ENCODE measurements around the gene METTL5. TPM values are rescaled to one million over a fixed set of nuclear protein-coding genes. Genes with fewer than 3 reads are reported as not detected.

Gene METTL5
- total and polyA plus RNA-seq, 9 of the 15 experiments (the other 6 are each of a cell fraction or from before 2014, with no cell fraction given): 149 to 471 (median 224) TPM

DNA sequence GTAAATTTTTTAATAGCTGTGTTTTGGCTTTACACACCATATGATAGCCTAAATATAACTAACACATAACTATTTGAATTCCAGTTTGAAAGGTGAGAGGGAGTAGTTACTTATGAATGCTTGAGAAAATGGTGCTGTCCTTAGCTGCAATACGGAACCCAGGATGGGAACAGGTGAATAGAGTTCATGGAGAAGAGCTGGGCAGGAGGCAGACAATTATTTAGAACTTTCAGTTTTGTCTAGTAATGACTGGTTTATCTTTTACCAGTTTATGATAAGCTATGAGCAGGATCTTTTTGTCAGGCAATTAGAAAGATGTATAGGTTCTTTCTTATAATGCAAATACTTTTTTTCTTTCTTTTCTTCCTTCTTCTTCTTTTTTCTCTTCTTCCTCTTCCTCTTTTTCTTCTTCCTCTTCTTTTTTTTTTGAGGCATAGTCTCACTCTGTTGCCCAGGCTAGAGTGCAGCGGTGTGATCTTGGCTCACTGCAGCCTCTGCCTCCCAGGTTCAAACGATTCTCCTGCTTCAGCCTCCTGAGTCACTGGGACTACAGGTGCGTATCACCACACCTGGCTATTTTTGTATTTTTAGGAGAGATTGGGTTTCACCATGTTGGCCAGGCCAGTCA is 28.4 kb upstream of the METTL5 start:
- Histone ChIP-seq H3K79me2 (ENCODE audit: control insufficient read depth, insufficient read depth, low read length) (peaks cover 75% of the 10 kb centered on the region), H3K4me1 (replicated peaks in 1 of 2; ENCODE audit: control insufficient read depth in 2 of 2, insufficient read depth in 2 of 2, low read length in 2 of 2) (peaks cover 8 to 10% of the 10 kb centered on the region in 2 experiments; a peak in 3 of 5 replicates), H3K27me3 (ENCODE audit: control insufficient read depth in 2 of 2, insufficient read depth in 2 of 2, low read length in 2 of 2) (no peaks in the 10 kb centered on the region), H3K36me3 (ENCODE audit: control insufficient read depth, insufficient read depth, low read length) (peaks cover 12% of the 10 kb centered on the region; the same call in 1 of the 3 replicates), H4K20me1 (replicated peaks; ENCODE audit: control insufficient read depth, insufficient read depth, low read length) (no peaks in the 10 kb centered on the region), H3K4me2 (ENCODE audit: insufficient read depth, low read length) (peak overlapping the region; percentile 54; the same call in 1 of the 2 replicates), H2AFZ (ENCODE audit: low read depth, low read length) (no peak overlapping the region), H3K9me3 (replicated peaks; ENCODE audit: control insufficient read depth, insufficient read depth, low read depth, low read length) (no peaks in the 10 kb centered on the region), H3K9me1 (ENCODE audit: control insufficient read depth, insufficient read depth, low read length) (no peaks in the 10 kb centered on the region), H3K9ac (ENCODE audit: insufficient read depth in 1 of 2, low read depth in 2 of 2, low read length in 2 of 2) (0 out of 4 replicates have a peak overlapping the region, but pooled peaks of 1 of the 2 experiments have one; percentile 18), H3K4me3 (no peak overlapping the region), H3K27ac (ENCODE audit: extremely low read depth, low read depth, low read length) (peak overlapping the region; percentile 53; the same call in 2 of the 3 replicates)
- DNase-seq (ENCODE audit: extremely low read depth in 1 of 4, low spot score in 3 of 4) (no peak), ATAC-seq (peak; percentile 43), FAIRE-seq (peak; percentile 61)
- ChIA-PET POLR2A (interaction anchor here (0.6 to 3.2 kb wide), 12 partner anchors 9 to 374 kb away, joined by 3 to 17 read pairs (median 5); partner anchors contain the start of gene BBS5), CTCF (ENCODE audit: low intra/inter-chr PET ratio) (no interaction called here)
- in situ Hi-C loops (cut with MboI): no loop called here
- WGBS (ENCODE audit: insufficient coverage, low coverage, missing lambda C conversion rate): 47% methylated on average over 4 of the region's 4 CpGs
- BruUV-seq (replicated peaks): no TSS peak
- intact Hi-C loops (cut with micrococcal nuclease): no loop called here
- TF ChIP-seq, protein P1, sequence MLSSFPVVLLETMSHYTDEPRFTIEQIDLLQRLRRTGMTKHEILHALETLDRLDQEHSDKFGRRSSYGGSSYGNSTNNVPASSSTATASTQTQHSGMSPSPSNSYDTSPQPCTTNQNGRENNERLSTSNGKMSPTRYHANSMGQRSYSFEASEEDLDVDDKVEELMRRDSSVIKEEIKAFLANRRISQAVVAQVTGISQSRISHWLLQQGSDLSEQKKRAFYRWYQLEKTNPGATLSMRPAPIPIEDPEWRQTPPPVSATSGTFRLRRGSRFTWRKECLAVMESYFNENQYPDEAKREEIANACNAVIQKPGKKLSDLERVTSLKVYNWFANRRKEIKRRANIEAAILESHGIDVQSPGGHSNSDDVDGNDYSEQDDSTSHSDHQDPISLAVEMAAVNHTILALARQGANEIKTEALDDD (IDR thresholded peaks at IDR 0.05): peak; percentile 92
- TF ChIP-seq, protein P2, sequence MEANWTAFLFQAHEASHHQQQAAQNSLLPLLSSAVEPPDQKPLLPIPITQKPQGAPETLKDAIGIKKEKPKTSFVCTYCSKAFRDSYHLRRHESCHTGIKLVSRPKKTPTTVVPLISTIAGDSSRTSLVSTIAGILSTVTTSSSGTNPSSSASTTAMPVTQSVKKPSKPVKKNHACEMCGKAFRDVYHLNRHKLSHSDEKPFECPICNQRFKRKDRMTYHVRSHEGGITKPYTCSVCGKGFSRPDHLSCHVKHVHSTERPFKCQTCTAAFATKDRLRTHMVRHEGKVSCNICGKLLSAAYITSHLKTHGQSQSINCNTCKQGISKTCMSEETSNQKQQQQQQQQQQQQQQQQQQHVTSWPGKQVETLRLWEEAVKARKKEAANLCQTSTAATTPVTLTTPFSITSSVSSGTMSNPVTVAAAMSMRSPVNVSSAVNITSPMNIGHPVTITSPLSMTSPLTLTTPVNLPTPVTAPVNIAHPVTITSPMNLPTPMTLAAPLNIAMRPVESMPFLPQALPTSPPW (CRISPR knock-in tag; IDR thresholded peaks at IDR 0.05): no peak
- TF ChIP-seq POLR3G (IDR thresholded peaks at IDR 0.05; ENCODE audit: extremely low read depth, insufficient read length, insufficient replicate concordance): no peak
- TF ChIP-seq, protein P3, sequence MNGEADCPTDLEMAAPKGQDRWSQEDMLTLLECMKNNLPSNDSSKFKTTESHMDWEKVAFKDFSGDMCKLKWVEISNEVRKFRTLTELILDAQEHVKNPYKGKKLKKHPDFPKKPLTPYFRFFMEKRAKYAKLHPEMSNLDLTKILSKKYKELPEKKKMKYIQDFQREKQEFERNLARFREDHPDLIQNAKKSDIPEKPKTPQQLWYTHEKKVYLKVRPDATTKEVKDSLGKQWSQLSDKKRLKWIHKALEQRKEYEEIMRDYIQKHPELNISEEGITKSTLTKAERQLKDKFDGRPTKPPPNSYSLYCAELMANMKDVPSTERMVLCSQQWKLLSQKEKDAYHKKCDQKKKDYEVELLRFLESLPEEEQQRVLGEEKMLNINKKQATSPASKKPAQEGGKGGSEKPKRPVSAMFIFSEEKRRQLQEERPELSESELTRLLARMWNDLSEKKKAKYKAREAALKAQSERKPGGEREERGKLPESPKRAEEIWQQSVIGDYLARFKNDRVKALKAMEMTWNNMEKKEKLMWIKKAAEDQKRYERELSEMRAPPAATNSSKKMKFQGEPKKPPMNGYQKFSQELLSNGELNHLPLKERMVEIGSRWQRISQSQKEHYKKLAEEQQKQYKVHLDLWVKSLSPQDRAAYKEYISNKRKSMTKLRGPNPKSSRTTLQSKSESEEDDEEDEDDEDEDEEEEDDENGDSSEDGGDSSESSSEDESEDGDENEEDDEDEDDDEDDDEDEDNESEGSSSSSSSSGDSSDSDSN (IDR thresholded peaks at IDR 0.05; ENCODE audit: borderline replicate concordance in 1 of 2, low read depth in 2 of 2, low read length in 2 of 2): no peak
- no peak for TF ChIP-seq ZNF766 (CRISPR knock-in tag; conservative IDR thresholded peaks at IDR 0.05)
- no peak for TF ChIP-seq GTF2A2 (tag; IDR thresholded peaks at IDR 0.05)
- no peak for TF ChIP-seq RBM15 (IDR thresholded peaks at IDR 0.05; ENCODE audit: insufficient read depth, low read length)
- peak; percentile 12; the same call in 1 of the 2 replicates for TF ChIP-seq CXXC5 (CRISPR knock-in tag; IDR thresholded peaks at IDR 0.05)
- TF ChIP-seq, protein P4, sequence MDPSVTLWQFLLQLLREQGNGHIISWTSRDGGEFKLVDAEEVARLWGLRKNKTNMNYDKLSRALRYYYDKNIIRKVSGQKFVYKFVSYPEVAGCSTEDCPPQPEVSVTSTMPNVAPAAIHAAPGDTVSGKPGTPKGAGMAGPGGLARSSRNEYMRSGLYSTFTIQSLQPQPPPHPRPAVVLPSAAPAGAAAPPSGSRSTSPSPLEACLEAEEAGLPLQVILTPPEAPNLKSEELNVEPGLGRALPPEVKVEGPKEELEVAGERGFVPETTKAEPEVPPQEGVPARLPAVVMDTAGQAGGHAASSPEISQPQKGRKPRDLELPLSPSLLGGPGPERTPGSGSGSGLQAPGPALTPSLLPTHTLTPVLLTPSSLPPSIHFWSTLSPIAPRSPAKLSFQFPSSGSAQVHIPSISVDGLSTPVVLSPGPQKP (CRISPR knock-in tag; IDR thresholded peaks at IDR 0.05): no peak
- no peak for TF ChIP-seq ZNF347 (CRISPR knock-in tag; IDR thresholded peaks at IDR 0.05; ENCODE audit: low read depth)
- TF ChIP-seq HDAC2 (IDR thresholded peaks at IDR 0.05): 0 out of 2 replicates have a peak, but pooled peaks have one; percentile 34
- no peak for TF ChIP-seq KLF1 (tag; IDR thresholded peaks at IDR 0.05)
- TF ChIP-seq SMARCA4 (IDR thresholded peaks at IDR 0.05): peak; percentile 46; the same call in 1 of the 2 replicates
- no peak for TF ChIP-seq L3MBTL2 (IDR thresholded peaks at IDR 0.05)
- 0 out of 2 replicates have a peak, but pooled peaks have one; percentile 31 for TF ChIP-seq MTA2 (IDR thresholded peaks at IDR 0.05; ENCODE audit: low read depth)
- 0 out of 2 replicates have a peak, but pooled peaks have one; percentile 49 for TF ChIP-seq SPI1 (IDR thresholded peaks at IDR 0.05; ENCODE audit: borderline replicate concordance, low read depth, low read length)
- TF ChIP-seq ZNF324 (CRISPR knock-in tag; IDR thresholded peaks at IDR 0.05): no peak

All from K562 (cell line).